ENCODE results near the gene RYR2. TPM values are rescaled to one million over a fixed set of nuclear protein-coding genes. Genes with fewer than 3 reads are reported as not detected.

The RYR2 gene
- total RNA-seq, 2 experiments from 2014 or later = not detected

GRCh38 chr1:237226177-237226944, 184.4 kb downstream of the RYR2 start:
- intact Hi-C loops (cut with micrococcal nuclease; ENCODE audit: unreplicated experiment) = no loop called here
- no peak overlapping the region for H2AFZ ChIP-seq (ENCODE audit: low read length)
- H3K9me3 ChIP-seq (ENCODE audit: low read length) = no peaks in the 10 kb centered on the region
- DNase-seq (ENCODE audit: low spot score) = no peak
- ChIA-PET CTCF (ENCODE audit: unreplicated experiment) (no interaction called here), POLR2A (interaction anchor here (1.0 kb wide), 1 partner anchor 12 kb away, joined by 5 read pairs; no protein-coding TSS in a partner anchor)
- H4K20me1 ChIP-seq (ENCODE audit: insufficient read depth, low read length) = no peaks in the 10 kb centered on the region
- no peaks in the 10 kb centered on the region for H3K79me2 ChIP-seq (ENCODE audit: insufficient read depth, low read depth, low read length)
- no peak overlapping the region for H3K4me3 ChIP-seq (ENCODE audit: low read depth, low read length, poor library complexity, severe bottlenecking)
- no peak overlapping the region for H3K27ac ChIP-seq (ENCODE audit: low read depth, low read length, poor library complexity, severe bottlenecking)
- BruUV-seq (replicated peaks) = no TSS peak
- no peak overlapping the region for H3K4me2 ChIP-seq (ENCODE audit: low read length)
- H3K4me1 ChIP-seq (ENCODE audit: insufficient read depth, low read length, poor library complexity, severe bottlenecking) = no peaks in the 10 kb centered on the region
- TF ChIP-seq CTCF (conservative IDR thresholded peaks at IDR 0.05; ENCODE audit: low read length) (no peak), EZH2phosphoT487 (IDR thresholded peaks at IDR 0.05; ENCODE audit: borderline replicate concordance, low read depth, low read length) (no peak)
- H3K36me3 ChIP-seq (ENCODE audit: insufficient read depth, low read length) = no peaks in the 10 kb centered on the region
- no peaks in the 10 kb centered on the region for H3K9me2 ChIP-seq (ENCODE audit: insufficient read depth, low read length)

- CTCF ChIA-PET (ENCODE audit: unreplicated experiment) = no interaction called here
- Histone ChIP-seq H3K9me3 (ENCODE audit: low read length) (no peaks in the 10 kb centered on the region), H3K27ac (ENCODE audit: low read depth, low read length, poor library complexity, severe bottlenecking) (no peak overlapping the region), H3K9me2 (ENCODE audit: insufficient read depth, low read length) (no peaks in the 10 kb centered on the region), H3K4me1 (ENCODE audit: insufficient read depth, low read length, poor library complexity, severe bottlenecking) (no peaks in the 10 kb centered on the region), H3K79me2 (ENCODE audit: insufficient read depth, low read depth, low read length) (no peaks in the 10 kb centered on the region), H3K4me2 (ENCODE audit: low read length) (no peak overlapping the region), H2AFZ (ENCODE audit: low read length) (no peak overlapping the region), H3K36me3 (ENCODE audit: insufficient read depth, low read length) (no peaks in the 10 kb centered on the region), H3K4me3 (ENCODE audit: low read depth, low read length, poor library complexity, severe bottlenecking) (no peak overlapping the region), H4K20me1 (ENCODE audit: insufficient read depth, low read length) (no peaks in the 10 kb centered on the region)
- POLR2A ChIA-PET = no interaction called here
- no TSS peak for BruUV-seq (replicated peaks)
- intact Hi-C loops (cut with micrococcal nuclease; ENCODE audit: unreplicated experiment) = no loop called here
- no peak for TF ChIP-seq CTCF (conservative IDR thresholded peaks at IDR 0.05; ENCODE audit: low read length)
- no peak for TF ChIP-seq EZH2phosphoT487 (IDR thresholded peaks at IDR 0.05; ENCODE audit: borderline replicate concordance, low read depth, low read length)
- no peak for DNase-seq (ENCODE audit: low spot score)
Observed at GRCh38 chr1:237227476-237227875, 185.5 kb downstream of the RYR2 start.

- H3K4me2 ChIP-seq (ENCODE audit: low read length) = no peak overlapping the region
- H4K20me1 ChIP-seq (ENCODE audit: insufficient read depth, low read length) = no peaks in the 10 kb centered on the region
- H2AFZ ChIP-seq (ENCODE audit: low read length) = no peak overlapping the region
- no peak for DNase-seq (ENCODE audit: low spot score)
- H3K9me3 ChIP-seq (ENCODE audit: low read length) = no peaks in the 10 kb centered on the region
- CTCF ChIA-PET (ENCODE audit: unreplicated experiment) = no interaction called here
- intact Hi-C loops (cut with micrococcal nuclease; ENCODE audit: unreplicated experiment) = no loop called here
- no peak for TF ChIP-seq CTCF (conservative IDR thresholded peaks at IDR 0.05; ENCODE audit: low read length)
- no peak for TF ChIP-seq EZH2phosphoT487 (IDR thresholded peaks at IDR 0.05; ENCODE audit: borderline replicate concordance, low read depth, low read length)
- POLR2A ChIA-PET = interaction anchor here (0.6 to 0.7 kb wide), 2 partner anchors 41 to 49 kb away, joined by 3 read pairs; no protein-coding TSS in a partner anchor
- H3K27ac ChIP-seq (ENCODE audit: low read depth, low read length, poor library complexity, severe bottlenecking) = no peak overlapping the region
- H3K4me3 ChIP-seq (ENCODE audit: low read depth, low read length, poor library complexity, severe bottlenecking) = no peak overlapping the region
- H3K9me2 ChIP-seq (ENCODE audit: insufficient read depth, low read length) = no peaks in the 10 kb centered on the region
- H3K79me2 ChIP-seq (ENCODE audit: insufficient read depth, low read depth, low read length) = no peaks in the 10 kb centered on the region
- BruUV-seq (replicated peaks) = no TSS peak
- H3K4me1 ChIP-seq (ENCODE audit: insufficient read depth, low read length, poor library complexity, severe bottlenecking) = no peaks in the 10 kb centered on the region
- H3K36me3 ChIP-seq (ENCODE audit: insufficient read depth, low read length) = no peaks in the 10 kb centered on the region
Observed at GRCh38 chr1:237228421-237228820, 186.4 kb downstream of the RYR2 start.
